BLaER1 (cell line): ENCODE data around the gene PTPRF.

Experiments used
- H3K27ac ChIP-seq: shearing (Covaris generic); formaldehyde crosslinking; 2 replicates; pipeline ENCODE4 v1.8.1; 2022
- H3K27me3 ChIP-seq: shearing (Covaris generic); formaldehyde crosslinking; 2 replicates; pipeline ENCODE4 v1.8.1; 2022
- H3K36me3 ChIP-seq: shearing (Covaris generic); formaldehyde crosslinking; 2 replicates; pipeline ENCODE4 v1.8.1; 2022
- H3K4me1 ChIP-seq: shearing (Covaris generic); formaldehyde crosslinking; 2 replicates; pipeline ENCODE4 v1.8.1; 2022
- H3K4me2 ChIP-seq: shearing (Covaris generic); formaldehyde crosslinking; 2 replicates; pipeline ENCODE4 v1.8.1; 2022
- H3K4me3 ChIP-seq: shearing (Covaris generic); formaldehyde crosslinking; 2 replicates; pipeline ENCODE4 v1.8.1; 2022
- H3K9ac ChIP-seq: shearing (Covaris generic); formaldehyde crosslinking; 2 replicates; pipeline ENCODE4 v1.8.1; 2022
- H3K9me3 ChIP-seq: shearing (Covaris generic); formaldehyde crosslinking; 2 replicates; pipeline ENCODE4 v1.8.1; 2022
- H4K20me1 ChIP-seq: shearing (Covaris generic); formaldehyde crosslinking; 2 replicates; pipeline ENCODE4 v1.8.1; 2022
- Cebpa-rat ChIP-seq: shearing (Covaris generic); IDR thresholded peaks from 2 replicates; pipeline ENCODE4 v1.8.1; 2022

The PTPRF gene

DNA sequence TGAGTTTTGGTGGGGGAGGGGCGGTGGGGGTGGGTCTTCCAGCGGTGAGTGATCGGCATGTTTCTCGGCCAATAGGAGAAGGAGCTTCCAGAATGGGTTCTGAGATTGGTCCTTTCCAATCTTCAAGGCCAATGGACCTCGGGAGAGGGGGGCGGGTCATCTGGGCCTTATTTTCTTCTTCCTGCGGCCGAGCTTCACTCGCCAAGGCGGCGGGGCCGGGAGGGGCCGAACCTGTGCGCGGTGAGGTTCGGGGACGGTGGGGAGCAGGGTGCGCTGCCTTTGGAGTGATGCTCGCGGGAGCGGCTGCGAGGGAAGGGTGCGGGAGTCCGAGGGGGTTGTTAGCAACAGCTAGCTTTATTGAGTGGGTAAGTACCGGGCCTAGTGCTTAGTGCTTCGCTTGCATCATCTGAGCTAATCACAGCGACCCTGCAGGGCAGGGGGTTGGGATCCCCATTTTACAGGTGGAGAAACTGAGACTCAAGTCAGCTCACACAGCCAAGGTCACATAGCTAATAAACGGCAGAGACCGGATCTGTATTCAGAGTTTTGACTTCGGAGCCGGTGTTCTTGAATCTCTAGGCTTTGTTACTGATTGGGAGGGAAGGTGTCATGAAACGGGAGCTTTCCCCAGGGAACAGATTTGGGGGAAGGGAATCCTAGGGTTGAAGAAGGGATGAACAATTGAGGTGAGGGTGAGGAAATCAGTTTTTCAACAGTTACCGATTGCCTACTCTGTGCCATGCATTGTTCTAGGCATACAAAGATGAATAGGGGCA lies 119.8 kb downstream of the PTPRF start:
- Histone ChIP-seq H3K27me3 (no peaks in the 10 kb centered on the region), H4K20me1 (peaks cover 51% of the 10 kb centered on the region), H3K9ac (peak overlapping the region; percentile 94), H3K4me3 (peak overlapping the region; percentile 91), H3K27ac (peak overlapping the region; percentile 88), H3K9me3 (no peaks in the 10 kb centered on the region), H3K4me2 (peak overlapping the region; percentile 95), H3K4me1 (peaks cover 48% of the 10 kb centered on the region), H3K36me3 (peaks cover 24% of the 10 kb centered on the region)
- 0 out of 2 replicates have a peak, but pooled peaks have one; percentile 15 for TF ChIP-seq Cebpa-rat

GRCh38 chr1:43651188-43651587 lies 120.5 kb downstream of the PTPRF start:
- no peak for TF ChIP-seq Cebpa-rat
- Histone ChIP-seq H4K20me1 (peaks cover 56% of the 10 kb centered on the region), H3K4me1 (peaks cover 48% of the 10 kb centered on the region)

GRCh38 chr1:43651902-43652301 lies 121.2 kb downstream of the PTPRF start:
- Histone ChIP-seq H3K4me1 (peaks cover 48% of the 10 kb centered on the region), H3K9me3 (no peaks in the 10 kb centered on the region), H3K36me3 (peaks cover 38% of the 10 kb centered on the region), H3K27me3 (no peaks in the 10 kb centered on the region), H3K4me2 (peak overlapping the region; percentile 95), H3K9ac (peak overlapping the region; percentile 94; the same call in 1 of the 2 replicates), H3K4me3 (peak overlapping the region; percentile 91; the same call in 1 of the 2 replicates), H3K27ac (no peak overlapping the region), H4K20me1 (peaks cover 56% of the 10 kb centered on the region)
- no peak for TF ChIP-seq Cebpa-rat

More at GRCh38 chr1:43651188-43651587, 120.5 kb downstream of the PTPRF start:
- no peaks in the 10 kb centered on the region for H3K27me3 ChIP-seq
- peaks cover 31% of the 10 kb centered on the region for H3K36me3 ChIP-seq
- H3K4me3 ChIP-seq = peak overlapping the region; percentile 91
- H3K4me2 ChIP-seq = peak overlapping the region; percentile 95
- peak overlapping the region; percentile 88 for H3K27ac ChIP-seq
- H3K9ac ChIP-seq = peak overlapping the region; percentile 94
- H3K9me3 ChIP-seq = no peaks in the 10 kb centered on the region

- no peaks in the 10 kb centered on the region for H3K9me3 ChIP-seq
- H3K27me3 ChIP-seq = no peaks in the 10 kb centered on the region
- H3K36me3 ChIP-seq = peaks cover 53% of the 10 kb centered on the region
- H3K27ac ChIP-seq = no peak overlapping the region
- H3K4me1 ChIP-seq = peaks cover 48% of the 10 kb centered on the region
- peaks cover 56% of the 10 kb centered on the region for H4K20me1 ChIP-seq
- TF ChIP-seq Cebpa-rat = no peak
- H3K4me3 ChIP-seq = no peak overlapping the region
- H3K9ac ChIP-seq = peak overlapping the region; percentile 3; the same call in 1 of the 2 replicates
- H3K4me2 ChIP-seq = peak overlapping the region; percentile 59
Measured at GRCh38 chr1:43653339-43653738, 122.7 kb downstream of the PTPRF start.

GRCh38 chr1:43653893-43654292 lies 123.2 kb downstream of the PTPRF start:
- Histone ChIP-seq H3K4me3 (no peak overlapping the region), H3K36me3 (peaks cover 58% of the 10 kb centered on the region), H4K20me1 (peaks cover 62% of the 10 kb centered on the region), H3K9me3 (no peaks in the 10 kb centered on the region), H3K27ac (no peak overlapping the region), H3K4me2 (peak overlapping the region; percentile 59), H3K9ac (peak overlapping the region; percentile 3; the same call in 1 of the 2 replicates), H3K27me3 (no peaks in the 10 kb centered on the region), H3K4me1 (peaks cover 47% of the 10 kb centered on the region)
- TF ChIP-seq Cebpa-rat = no peak

DNA sequence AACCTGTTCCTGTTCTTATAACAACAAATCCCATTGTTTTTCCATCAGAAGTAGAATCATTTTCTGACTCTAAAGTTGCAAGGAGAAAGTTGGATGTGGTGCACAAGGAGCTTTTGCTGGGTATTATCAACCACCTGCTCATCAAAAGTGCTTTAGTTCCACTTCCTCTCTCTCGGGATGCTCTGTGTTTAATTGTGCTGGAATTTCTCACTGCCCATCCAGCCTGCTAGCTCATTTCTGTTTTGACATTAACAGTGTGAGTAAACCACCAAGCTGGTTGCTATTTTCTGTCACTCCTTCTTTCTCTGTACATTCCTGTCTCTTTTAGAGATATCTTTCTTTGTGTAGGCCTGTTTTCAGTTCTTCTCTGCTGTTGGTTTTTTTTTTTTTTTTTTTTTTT lies 125.3 kb downstream of the PTPRF start:
- peaks cover 68% of the 10 kb centered on the region for H4K20me1 ChIP-seq
- no peak overlapping the region for H3K4me3 ChIP-seq
- H3K4me1 ChIP-seq = peaks cover 40% of the 10 kb centered on the region
- peaks cover 79% of the 10 kb centered on the region for H3K36me3 ChIP-seq
- no peak overlapping the region for H3K4me2 ChIP-seq
- no peaks in the 10 kb centered on the region for H3K27me3 ChIP-seq
- H3K9me3 ChIP-seq = no peaks in the 10 kb centered on the region
- no peak overlapping the region for H3K9ac ChIP-seq
- TF ChIP-seq Cebpa-rat = no peak
- no peak overlapping the region for H3K27ac ChIP-seq

DNA sequence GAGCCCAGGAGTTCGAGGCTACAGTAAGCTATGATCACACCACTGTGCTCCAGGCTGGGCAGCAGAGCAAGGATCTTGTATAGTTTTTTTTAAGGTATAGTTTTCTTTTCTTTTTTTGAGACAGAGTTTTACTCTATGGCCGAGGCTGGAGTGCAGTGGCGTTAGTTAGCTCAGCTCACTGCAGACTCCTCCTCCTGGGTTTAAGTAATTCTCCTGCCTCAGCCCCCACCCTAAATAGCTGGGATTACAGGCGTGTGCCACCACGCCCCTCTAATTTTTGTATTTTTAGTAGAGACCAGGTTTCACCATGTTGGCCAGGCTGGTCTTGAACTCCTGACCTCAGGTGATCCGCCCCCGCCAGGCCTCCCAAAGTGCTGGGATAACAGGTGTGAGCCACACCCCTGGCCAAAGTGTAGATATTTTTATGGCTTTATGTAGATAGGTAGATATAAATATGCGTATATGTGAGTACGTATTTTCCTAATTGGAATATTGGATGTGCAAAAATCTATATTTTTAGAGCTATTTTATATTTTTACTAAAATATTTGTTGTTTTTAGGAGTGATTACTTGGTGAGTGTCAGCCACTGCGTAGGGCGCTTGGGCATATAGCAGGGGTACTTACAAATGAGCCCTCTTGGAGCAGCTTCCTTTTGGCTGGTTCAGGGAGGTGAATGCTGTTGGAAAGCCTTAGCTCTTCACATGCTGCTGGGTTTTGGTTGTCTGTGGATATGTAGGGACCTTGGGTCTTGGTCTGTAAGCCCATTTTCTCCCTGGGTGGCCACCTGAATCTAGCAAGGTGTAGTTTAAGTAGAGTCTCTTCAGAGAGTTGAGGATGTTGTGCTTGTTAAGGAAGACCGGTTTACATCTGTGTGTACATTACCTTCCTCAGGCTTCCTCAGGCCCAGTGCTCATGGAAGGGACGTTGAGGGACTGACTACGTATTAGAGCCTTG lies 128.8 kb downstream of the PTPRF start:
- Histone ChIP-seq H3K36me3 (peaks cover 100% of the 10 kb centered on the region), H3K4me3 (no peak overlapping the region), H3K27ac (no peak overlapping the region), H3K9me3 (no peaks in the 10 kb centered on the region), H3K4me1 (peaks cover 4% of the 10 kb centered on the region), H3K9ac (no peak overlapping the region), H3K4me2 (no peak overlapping the region), H3K27me3 (no peaks in the 10 kb centered on the region), H4K20me1 (peaks cover 63% of the 10 kb centered on the region)
- TF ChIP-seq Cebpa-rat = no peak

- Histone ChIP-seq H3K36me3 (peaks cover 100% of the 10 kb centered on the region), H3K27me3 (no peaks in the 10 kb centered on the region), H3K4me1 (no peaks in the 10 kb centered on the region), H3K27ac (no peak overlapping the region), H3K4me3 (no peak overlapping the region), H4K20me1 (peaks cover 63% of the 10 kb centered on the region), H3K9ac (no peak overlapping the region), H3K4me2 (no peak overlapping the region), H3K9me3 (no peaks in the 10 kb centered on the region)
- no peak for TF ChIP-seq Cebpa-rat
Measured at GRCh38 chr1:43660355-43660754, 129.7 kb downstream of the PTPRF start.

GRCh38 chr1:43664369-43664768 lies 133.7 kb downstream of the PTPRF start:
- no peaks in the 10 kb centered on the region for H3K9me3 ChIP-seq
- H3K4me1 ChIP-seq = no peaks in the 10 kb centered on the region
- no peak overlapping the region for H3K4me3 ChIP-seq
- no peak overlapping the region for H3K27ac ChIP-seq
- no peak for TF ChIP-seq Cebpa-rat
- H3K4me2 ChIP-seq = no peak overlapping the region
- H3K27me3 ChIP-seq = no peaks in the 10 kb centered on the region
- peaks cover 80% of the 10 kb centered on the region for H4K20me1 ChIP-seq
- H3K9ac ChIP-seq = no peak overlapping the region
- peaks cover 100% of the 10 kb centered on the region for H3K36me3 ChIP-seq

DNA sequence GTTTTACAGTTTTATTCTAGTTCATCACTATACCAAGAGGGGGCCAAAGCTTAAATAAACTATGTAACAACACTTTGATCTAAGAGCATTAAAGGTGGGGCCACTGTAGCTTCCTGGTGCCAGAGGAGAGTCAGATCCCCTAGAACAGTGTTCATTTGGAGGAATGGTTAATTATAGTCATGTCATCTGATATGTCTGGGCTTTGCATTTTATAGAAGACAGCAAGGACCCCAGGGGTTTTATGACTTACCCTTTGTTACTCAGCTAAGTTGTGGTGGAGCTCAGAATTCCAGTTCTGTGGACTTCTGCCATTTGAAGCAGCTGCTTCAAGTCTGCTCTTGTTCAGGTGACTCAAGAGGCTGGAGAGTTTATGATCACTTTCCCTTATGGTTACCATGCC lies 135.9 kb downstream of the PTPRF start:
- TF ChIP-seq Cebpa-rat = no peak
- Histone ChIP-seq H3K4me2 (no peak overlapping the region), H4K20me1 (peaks cover 93% of the 10 kb centered on the region), H3K9ac (no peak overlapping the region), H3K27ac (no peak overlapping the region), H3K4me3 (no peak overlapping the region), H3K9me3 (no peaks in the 10 kb centered on the region), H3K36me3 (peaks cover 100% of the 10 kb centered on the region), H3K27me3 (no peaks in the 10 kb centered on the region), H3K4me1 (no peaks in the 10 kb centered on the region)
